ENCODE results near the gene SLC9A3. TPM values are rescaled to one million over a fixed set of nuclear protein-coding genes. Genes with fewer than 3 reads are reported as not detected.
A peak's percentile ranks its signal among the peaks of the same experiment; 100 is the strongest.

Gene SLC9A3
- total RNA-seq, 1 experiment from 2014 or later = 0.85 TPM

DNA sequence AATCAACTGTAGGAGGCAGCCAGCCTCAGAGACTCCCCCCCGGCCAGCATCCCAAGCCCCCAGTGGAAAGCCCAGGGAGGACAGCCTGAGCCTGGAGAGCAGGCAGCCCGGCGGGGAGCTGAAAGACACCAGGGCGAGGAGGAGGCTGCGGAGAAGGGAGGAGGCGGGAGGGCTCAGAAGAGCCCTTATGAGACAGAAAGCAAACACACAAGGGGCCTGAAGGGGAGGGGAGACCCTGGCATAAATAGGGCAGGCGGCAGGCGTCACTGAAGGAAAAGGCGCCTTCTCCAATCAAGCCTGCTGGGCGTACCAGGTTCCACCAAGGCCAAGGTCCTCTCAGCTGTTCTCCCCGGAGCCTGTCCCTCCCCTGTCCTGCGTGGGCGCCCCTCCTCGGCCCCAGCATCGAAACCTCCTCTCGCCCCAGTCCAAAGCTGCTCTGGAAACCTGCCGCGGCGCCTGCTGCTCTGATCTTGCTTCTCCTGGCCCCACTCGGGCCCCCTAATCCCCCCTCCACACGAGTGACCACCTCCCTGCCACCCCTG lies 1.3 kb downstream of the SLC9A3 start:
- Histone ChIP-seq H4K5ac (ENCODE audit: insufficient read length, low read depth, low read length) (no peak overlapping the region), H3K56ac (ENCODE audit: insufficient read length, low read depth, low read length) (no peak overlapping the region), H3K4ac (ENCODE audit: low read depth, low read length) (no peak overlapping the region), H4K91ac (ENCODE audit: insufficient read length, low read depth, low read length) (no peak overlapping the region), H3K4me1 (ENCODE audit: insufficient read depth, low read length) (no peaks in the 10 kb centered on the region), H3K79me2 (ENCODE audit: insufficient read depth, low read length) (no peaks in the 10 kb centered on the region), H2BK120ac (ENCODE audit: low read depth, low read length, poor library complexity, severe bottlenecking) (no peak overlapping the region), H3K4me2 (ENCODE audit: insufficient read depth, insufficient read length, low read length) (peak overlapping the region; percentile 43), H3K79me1 (ENCODE audit: insufficient read depth, low read depth, low read length, poor library complexity, severe bottlenecking) (no peaks in the 10 kb centered on the region), H3K27ac (ENCODE audit: insufficient read length, low read depth, low read length) (no peak overlapping the region), H3K14ac (ENCODE audit: insufficient read depth, low read length) (no peak overlapping the region; the same call in 1 of the 2 replicates), H3K23me2 (ENCODE audit: insufficient read length, low read depth, low read length, poor library complexity, severe bottlenecking) (peaks cover 8% of the 10 kb centered on the region), H4K8ac (replicated peaks; ENCODE audit: insufficient read length, low read depth, low read length) (no peak overlapping the region), H3K27me3 (ENCODE audit: insufficient read depth, low read length) (peaks cover 47% of the 10 kb centered on the region), H2BK20ac (ENCODE audit: low read depth, low read length, poor library complexity, severe bottlenecking) (no peak overlapping the region), H2BK15ac (ENCODE audit: low read depth, low read length) (no peak overlapping the region), H2AK5ac (ENCODE audit: insufficient read length, low read length) (no peak overlapping the region), H4K20me1 (ENCODE audit: control insufficient read depth, insufficient read depth, insufficient read length) (no peaks in the 10 kb centered on the region), H2BK12ac (ENCODE audit: insufficient read length, low read depth, low read length) (no peak overlapping the region), H3T11ph (ENCODE audit: low read length) (no peak overlapping the region), H3K9me3 (ENCODE audit: control insufficient read depth, low read depth, low read length) (no peaks in the 10 kb centered on the region), H2BK5ac (ENCODE audit: insufficient read length, low read length) (no peak overlapping the region), H3K18ac (ENCODE audit: insufficient read length, low read depth, low read length) (no peak overlapping the region), H3K9ac (ENCODE audit: extremely low read depth, insufficient read length, low read length) (no peak overlapping the region), H3K23ac (ENCODE audit: insufficient read length, low read depth, low read length) (no peak overlapping the region), H2AFZ (ENCODE audit: low read length) (no peak overlapping the region)
- no CpG with 5 or more reads among the region's 21 CpGs for WGBS (ENCODE audit: extremely low coverage, insufficient read length, low lambda C conversion rate)
- peak overlapping the region; percentile 47 to 77; a peak in 4 of 5 replicates for H3K4me3 Mint-ChIP-seq
- H3K27me3 Mint-ChIP-seq (ENCODE audit: low read depth) = peaks cover 88% of the 10 kb centered on the region
- TF ChIP-seq, protein P1, sequence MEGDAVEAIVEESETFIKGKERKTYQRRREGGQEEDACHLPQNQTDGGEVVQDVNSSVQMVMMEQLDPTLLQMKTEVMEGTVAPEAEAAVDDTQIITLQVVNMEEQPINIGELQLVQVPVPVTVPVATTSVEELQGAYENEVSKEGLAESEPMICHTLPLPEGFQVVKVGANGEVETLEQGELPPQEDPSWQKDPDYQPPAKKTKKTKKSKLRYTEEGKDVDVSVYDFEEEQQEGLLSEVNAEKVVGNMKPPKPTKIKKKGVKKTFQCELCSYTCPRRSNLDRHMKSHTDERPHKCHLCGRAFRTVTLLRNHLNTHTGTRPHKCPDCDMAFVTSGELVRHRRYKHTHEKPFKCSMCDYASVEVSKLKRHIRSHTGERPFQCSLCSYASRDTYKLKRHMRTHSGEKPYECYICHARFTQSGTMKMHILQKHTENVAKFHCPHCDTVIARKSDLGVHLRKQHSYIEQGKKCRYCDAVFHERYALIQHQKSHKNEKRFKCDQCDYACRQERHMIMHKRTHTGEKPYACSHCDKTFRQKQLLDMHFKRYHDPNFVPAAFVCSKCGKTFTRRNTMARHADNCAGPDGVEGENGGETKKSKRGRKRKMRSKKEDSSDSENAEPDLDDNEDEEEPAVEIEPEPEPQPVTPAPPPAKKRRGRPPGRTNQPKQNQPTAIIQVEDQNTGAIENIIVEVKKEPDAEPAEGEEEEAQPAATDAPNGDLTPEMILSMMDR (conservative IDR thresholded peaks at IDR 0.05) = peak; percentile 38; the same call in 1 of the 3 replicates
- H3K4me1 Mint-ChIP-seq = peaks cover 20 to 36% of the 10 kb centered on the region in 2 experiments
- H3K27ac Mint-ChIP-seq = no peak overlapping the region
- H3K9me3 Mint-ChIP-seq = no peaks in the 10 kb centered on the region; a peak in 1 of 5 replicates
- H3K36me3 Mint-ChIP-seq (ENCODE audit: insufficient read depth in 1 of 3, low read depth in 3 of 3) = no peaks in the 10 kb centered on the region; a peak in 1 of 7 replicates
- no peak for DNase-seq

Data from H9 (cell line).